GM23338 (cell line): Measurements from ENCODE around the gene ATL2. TPM values are rescaled to one million over a fixed set of nuclear protein-coding genes. Genes with fewer than 3 reads are reported as not detected.

Experiments used
- ATAC-seq: fragments of 200-7000 bp; cut with Tn5 transposase; 3 replicates; pipeline ENCODE4 v1.9.1; 2020
- DNase-seq: peaks from one replicate; pipeline ENCODE4 v3.0.0-alpha.2; 2015; ENCODE audit warnings: low spot score
- H2AFZ ChIP-seq: fragments of 200-600 bp; sonication (generic); 2 replicates; pipeline ENCODE4 v1.8.0; 2016; ENCODE audit warnings: antibody characterized with exemption, mild to moderate bottlenecking, moderate library complexity
- H3F3A ChIP-seq: fragments of 200-600 bp; sonication (generic); replicated peaks from 2 replicates; pipeline ENCODE4 v1.8.0; 2017; ENCODE audit warnings: antibody characterized with exemption, mixed run types, low read depth
- H3K27ac ChIP-seq: fragments of 200-600 bp; sonication (generic); 2 replicates; pipeline ENCODE4 v1.6.1; 2016; ENCODE audit warnings: low read depth
- H3K27me3 ChIP-seq: fragments of 200-600 bp; sonication (generic); 2 replicates; pipeline ENCODE4 v1.8.0; 2016; ENCODE audit warnings: mild to moderate bottlenecking, mixed run types, moderate library complexity; ENCODE audit not compliant: insufficient read depth
- H3K36me3 ChIP-seq: fragments of 200-600 bp; sonication (generic); 2 replicates; pipeline ENCODE4 v1.8.0; 2016; ENCODE audit warnings: mild to moderate bottlenecking; ENCODE audit not compliant: insufficient read depth
- H3K4me1 ChIP-seq: fragments of 200-600 bp; sonication (generic); 2 replicates; pipeline ENCODE4 v1.8.0; 2016; ENCODE audit warnings: mild to moderate bottlenecking, moderate library complexity; ENCODE audit not compliant: insufficient read depth
- H3K4me2 ChIP-seq: fragments of 200-600 bp; sonication (generic); 2 replicates; pipeline ENCODE4 v1.7.1; 2017; ENCODE audit warnings: mixed run types
- H3K4me3 ChIP-seq: fragments of 200-600 bp; sonication (generic); 2 replicates; pipeline ENCODE4 v1.6.1; 2016; ENCODE audit warnings: mixed run types
- H3K79me2 ChIP-seq: fragments of 200-600 bp; sonication (generic); replicated peaks from 2 replicates; pipeline ENCODE4 v1.8.0; 2017; ENCODE audit warnings: mild to moderate bottlenecking; ENCODE audit not compliant: insufficient read depth
- H3K9me2 ChIP-seq: fragments of 200-600 bp; sonication (generic); 2 replicates; pipeline ENCODE4 v1.8.0; 2017; ENCODE audit not compliant: insufficient read depth
- H4K20me1 ChIP-seq: fragments of 200-600 bp; sonication (generic); replicated peaks from 2 replicates; pipeline ENCODE4 v1.8.0; 2017; ENCODE audit warnings: mild to moderate bottlenecking; ENCODE audit not compliant: insufficient read depth
- H3K27ac Mint-ChIP-seq: 2 replicates; pipeline ENCODE4 v1.8.0; 2020; ENCODE audit warnings: inconsistent platforms, mild to moderate bottlenecking, moderate library complexity, mixed read lengths
- H3K27me3 Mint-ChIP-seq: 3 replicates; pipeline ENCODE4 v1.8.0; 2022; ENCODE audit warnings: low read depth, mild to moderate bottlenecking, moderate library complexity, mixed read lengths, inconsistent platforms; ENCODE audit not compliant: insufficient read depth, poor library complexity
- H3K36me3 Mint-ChIP-seq: 3 replicates; pipeline ENCODE4 v1.8.0; 2021; ENCODE audit warnings: low read depth, mild to moderate bottlenecking, inconsistent platforms, moderate library complexity, mixed read lengths
- H3K4me1 Mint-ChIP-seq: 3 replicates; pipeline ENCODE4 v1.8.0; 2020; ENCODE audit warnings: mild to moderate bottlenecking, inconsistent platforms, mixed read lengths
- H3K4me3 Mint-ChIP-seq: 3 replicates; pipeline ENCODE4 v1.8.0; 2021; ENCODE audit warnings: moderate library complexity, mild to moderate bottlenecking, inconsistent platforms, mixed read lengths
- H3K9me3 Mint-ChIP-seq: 3 replicates; pipeline ENCODE4 v1.8.0; 2020; ENCODE audit warnings: moderate library complexity, mild to moderate bottlenecking, inconsistent platforms, mixed read lengths
- CREB1 ChIP-seq: fragments of 250-450 bp; sonication (Bioruptor Pico); IDR thresholded peaks from 2 replicates; pipeline ENCODE4 v1.5.0; 2020; ENCODE audit warnings: low read depth, mild to moderate bottlenecking, moderate library complexity
- EZH2phosphoT487 ChIP-seq: fragments of 200-600 bp; sonication (generic); IDR thresholded peaks from one replicate; pipeline ENCODE4 v1.8.1; 2018; ENCODE audit warnings: antibody characterized with exemption; ENCODE audit not compliant: unreplicated experiment
- STAT1 ChIP-seq: IDR thresholded peaks from one replicate; pipeline ENCODE4 v1.6.1; 2016; ENCODE audit warnings: antibody characterized with exemption; ENCODE audit not compliant: unreplicated experiment
- ZNF114 ChIP-seq: fragments of 250-450 bp; sonication (Bioruptor Pico); IDR thresholded peaks from 2 replicates; pipeline ENCODE4 v1.5.0; 2020; ENCODE audit warnings: mild to moderate bottlenecking, moderate library complexity
- ZNF462 ChIP-seq: fragments of 250-450 bp; sonication (Bioruptor Pico); IDR thresholded peaks from 2 replicates; pipeline ENCODE4 v1.5.0; 2020; ENCODE audit warnings: mild to moderate bottlenecking, moderate library complexity
- polyA plus RNA-seq: library from polyadenylated mRNA; unstranded; fragments of >200 nt; fragmentation: Nextera tagmentation; extraction: Ambion mirVana; gene quantifications from 2 replicates; pipeline ENCODE4 v1.2.1, GENCODE V29; 2016
- total RNA-seq: library from RNA; depleted of rRNA; stranded (reverse); fragments of >200 nt; shearing (Covaris generic); gene quantifications from 2 replicates; pipeline ENCODE4 v1.2.3, GENCODE V29; 2014

ATL2 gene
- total and polyA plus RNA-seq, 2 experiments from 2014 or later: 30.2 to 140 TPM

- TF ChIP-seq ZNF462 (CRISPR knock-in tag): no peak
These were observed 14.8 kb downstream of the ATL2 start (continued) for GRCh38 chr2:38362232-38362631.

- Mint-ChIP-seq H3K27ac (no peak overlapping the region), H3K4me1 (no peaks in the 10 kb centered on the region), H3K27me3 (peaks cover 3% of the 10 kb centered on the region), H3K4me3 (no peak overlapping the region), H3K9me3 (no peaks in the 10 kb centered on the region), H3K36me3 (peaks cover 5% of the 10 kb centered on the region; the same call in 1 of the 3 replicates)
- H3K79me2 ChIP-seq: peaks cover 100% of the 10 kb centered on the region
- TF ChIP-seq EZH2phosphoT487: no peak
- no peak for TF ChIP-seq CREB1 (CRISPR knock-in tag)
- no peak for TF ChIP-seq STAT1
- TF ChIP-seq ZNF114: no peak
- no peaks in the 10 kb centered on the region for H3F3A ChIP-seq
- no peak overlapping the region for H3K4me3 ChIP-seq
- peaks cover 57% of the 10 kb centered on the region for H4K20me1 ChIP-seq
- no peaks in the 10 kb centered on the region; the same call in 1 of the 2 replicates for H3K36me3 ChIP-seq
- no peak overlapping the region for H3K27ac ChIP-seq
- no peaks in the 10 kb centered on the region for H3K4me1 ChIP-seq
- H3K27me3 ChIP-seq: no peaks in the 10 kb centered on the region
- H3K9me2 ChIP-seq: no peaks in the 10 kb centered on the region
- ATAC-seq (no peak), DNase-seq (no peak)
- no peak overlapping the region for H2AFZ ChIP-seq
- no peak overlapping the region for H3K4me2 ChIP-seq
These were observed 16.9 kb downstream of the ATL2 start for GRCh38 chr2:38360177-38360576.
